H1 (cell line): ENCODE results near the gene GULP1. TPM values are rescaled to one million over a fixed set of nuclear protein-coding genes. Genes with fewer than 3 reads are reported as not detected.

Experiments
- CTCF ChIA-PET: fragments of 300-600 bp; sonication (Branson Sonifier 250); formaldehyde crosslinking; loops from one replicate; lab custom pipeline; 2021; ENCODE audit not compliant: partially characterized antibody; lab: Charles Lee
- POLR2A ChIA-PET: fragments of 300-600 bp; sonication (Branson Sonifier 250); formaldehyde crosslinking; loops from one replicate; lab custom pipeline; 2021; ENCODE audit warnings: inconsistent platforms; ENCODE audit not compliant: partially characterized antibody; lab: Charles Lee
- DNase-seq, 2 experiments: peaks; one replicate each; pipeline versions ENCODE4 v3.0.0 to v3.0.0-alpha.2; 2010 to 2022; ENCODE audit warnings: low spot score in 2 of 2, low read depth in 1 of 2, mixed read lengths in 1 of 2
- FAIRE-seq: peaks from 2 replicates; lab custom pipeline; 2011; peaks lifted over from hg19 to GRCh38; lab: Jason Lieb, UNC
- H2AFZ ChIP-seq: 2 replicates; pipeline ENCODE4 v1.8.1; 2012; ENCODE audit warnings: low read length, inconsistent platforms
- H2AK5ac ChIP-seq: 2 replicates; pipeline ENCODE4 v1.6.1; 2013; ENCODE audit warnings: low read depth, low read length
- H2BK120ac ChIP-seq: replicated peaks from 2 replicates; pipeline ENCODE3; 2013; ENCODE audit warnings: low read depth, low read length, inconsistent platforms
- H2BK12ac ChIP-seq: 2 replicates; pipeline ENCODE4 v1.6.1; 2013; ENCODE audit warnings: low read depth, low read length
- H2BK15ac ChIP-seq: 2 replicates; pipeline ENCODE4 v1.6.1; 2013; ENCODE audit warnings: low read length
- H2BK20ac ChIP-seq: 2 replicates; pipeline ENCODE4 v1.6.1; 2013; ENCODE audit warnings: low read length
- H2BK5ac ChIP-seq: 2 replicates; pipeline ENCODE4 v1.6.1; 2013; ENCODE audit warnings: low read depth, low read length
- H3K14ac ChIP-seq: 2 replicates; pipeline ENCODE4 v1.6.1; 2013; ENCODE audit warnings: inconsistent platforms; ENCODE audit not compliant: insufficient read length
- H3K18ac ChIP-seq: 2 replicates; pipeline ENCODE4 v1.6.1; 2013; ENCODE audit warnings: low read length; ENCODE audit errors: extremely low read depth
- H3K23ac ChIP-seq: 2 replicates; pipeline ENCODE4 v1.6.1; 2013; ENCODE audit warnings: inconsistent platforms; ENCODE audit not compliant: insufficient read length
- H3K23me2 ChIP-seq: 2 replicates; pipeline ENCODE4 v1.6.1; 2013; ENCODE audit warnings: low read depth, low read length
- H3K27ac ChIP-seq: 2 replicates; pipeline ENCODE4 v1.6.1; 2011; ENCODE audit warnings: low read depth, low read length, inconsistent platforms
- H3K27me3 ChIP-seq, 4 experiments: replicated peaks in 1 of 4; 1 replicate in 1 of 4; 2 replicates in 3 of 4; pipeline versions ENCODE4 v1.6.1 to v1.8.1; 2011 to 2013; ENCODE audit warnings: low read length in 3 of 4, mild to moderate bottlenecking in 3 of 4, inconsistent platforms in 2 of 4, mixed read lengths in 2 of 4, moderate library complexity in 1 of 4; ENCODE audit not compliant: control insufficient read depth in 3 of 4, insufficient read depth in 3 of 4; ENCODE audit errors: extremely low read depth in 1 of 4
- H3K36me3 ChIP-seq, 4 experiments: 2 replicates each; pipeline versions ENCODE4 v1.6.1 to v1.8.1; 2011 to 2013; ENCODE audit warnings: mild to moderate bottlenecking in 4 of 4, low read length in 3 of 4, moderate library complexity in 2 of 4, control low read depth in 1 of 4, inconsistent platforms in 1 of 4; ENCODE audit not compliant: insufficient read depth in 4 of 4, control insufficient read depth in 2 of 4
- H3K4ac ChIP-seq: replicated peaks from 2 replicates; pipeline ENCODE3; 2013; ENCODE audit warnings: low read length, low read depth, mixed read lengths, inconsistent platforms; ENCODE audit not compliant: insufficient read length
- H3K4me1 ChIP-seq, 4 experiments: replicated peaks in 1 of 4; 1 replicate in 1 of 4; 2 replicates in 3 of 4; pipeline versions ENCODE4 v1.6.1 to v1.8.1; 2011 to 2013; ENCODE audit warnings: low read length in 3 of 4, inconsistent platforms in 2 of 4, mixed read lengths in 1 of 4; ENCODE audit not compliant: insufficient read depth in 4 of 4, control insufficient read depth in 3 of 4
- H3K4me2 ChIP-seq, 2 experiments: 2 replicates each; pipeline versions ENCODE4 v1.6.1 to v1.8.1; 2011 to 2013; ENCODE audit warnings: low read depth in 2 of 2, low read length in 2 of 2, control low read depth in 1 of 2, inconsistent platforms in 1 of 2, mild to moderate bottlenecking in 1 of 2; ENCODE audit not compliant: insufficient read depth in 1 of 2
- H3K4me3 ChIP-seq, 4 experiments: fragments of 200-600, 300-600 bp in 1 of 4; sonication (generic), shearing (Covaris generic), sonication (Bioruptor Twin) in 1 of 4; 2 replicates each; pipeline versions ENCODE4 v1.5.1 to v1.8.1; 2011 to 2016; ENCODE audit warnings: low read length in 4 of 4, low read depth in 3 of 4, control low read depth in 2 of 4, inconsistent platforms in 2 of 4, mild to moderate bottlenecking in 2 of 4, mixed read lengths in 1 of 4, moderate library complexity in 1 of 4; ENCODE audit not compliant: insufficient read depth in 2 of 4; ENCODE audit errors: extremely low read depth in 1 of 4
- H3K56ac ChIP-seq: replicated peaks from 2 replicates; pipeline ENCODE3; 2013; ENCODE audit warnings: low read depth, mild to moderate bottlenecking, mixed read lengths, low read length, inconsistent platforms; ENCODE audit not compliant: insufficient read length
- H3K79me1 ChIP-seq: 2 replicates; pipeline ENCODE4 v1.6.1; 2013; ENCODE audit warnings: low read depth, low read length, control low read depth
- H3K79me2 ChIP-seq, 2 experiments: 2 replicates each; pipeline versions ENCODE4 v1.6.1 to v1.8.1; 2012 to 2013; ENCODE audit warnings: low read length in 2 of 2, mild to moderate bottlenecking in 2 of 2, inconsistent platforms in 1 of 2; ENCODE audit not compliant: insufficient read depth in 2 of 2, control insufficient read depth in 1 of 2
- H3K9ac ChIP-seq, 4 experiments: replicated peaks in 1 of 4; 1 replicate in 1 of 4; 2 replicates in 3 of 4; pipeline versions ENCODE4 v1.6.1 to v1.8.1; 2011 to 2013; ENCODE audit warnings: low read depth in 3 of 4, low read length in 3 of 4, control low read depth in 2 of 4, mild to moderate bottlenecking in 2 of 4, moderate library complexity in 2 of 4, inconsistent platforms in 1 of 4; ENCODE audit errors: extremely low read depth in 1 of 4
- H3K9me3 ChIP-seq, 2 experiments: 2 replicates each; pipeline versions ENCODE4 v1.6.1 to v1.8.1; 2012 to 2013; ENCODE audit warnings: mild to moderate bottlenecking in 2 of 2, moderate library complexity in 2 of 2, control low read depth in 1 of 2, inconsistent platforms in 1 of 2, low read depth in 1 of 2, low read length in 1 of 2, mixed read lengths in 1 of 2; ENCODE audit not compliant: insufficient read depth in 2 of 2
- H4K20me1 ChIP-seq, 2 experiments: replicated peaks in 1 of 2; 2 replicates each; pipeline versions ENCODE3 to v1.8.1; 2011 to 2013; ENCODE audit warnings: inconsistent platforms in 2 of 2, low read length in 2 of 2, mild to moderate bottlenecking in 1 of 2; ENCODE audit not compliant: insufficient read depth in 2 of 2, control insufficient read depth in 1 of 2
- H4K5ac ChIP-seq: 2 replicates; pipeline ENCODE4 v1.6.1; 2013; ENCODE audit warnings: low read length, low read depth, mixed read lengths, inconsistent platforms; ENCODE audit not compliant: insufficient read length
- H4K8ac ChIP-seq: 2 replicates; pipeline ENCODE4 v1.8.0; 2013; ENCODE audit warnings: mild to moderate bottlenecking, moderate library complexity, low read length, inconsistent platforms; ENCODE audit not compliant: insufficient read depth; ENCODE audit errors: extremely low read depth
- H4K91ac ChIP-seq: replicated peaks from 2 replicates; pipeline ENCODE3; 2013; ENCODE audit warnings: low read length, mixed read lengths, inconsistent platforms; ENCODE audit not compliant: insufficient read length
- KDM1A ChIP-seq: fragments of 200-600, 300-600 bp; sonication (generic); IDR thresholded peaks from 2 replicates; pipeline ENCODE4 v1.7.1; 2016; ENCODE audit warnings: mild to moderate bottlenecking, low read length, borderline replicate concordance
- NRF1 ChIP-seq: IDR thresholded peaks from 2 replicates; pipeline ENCODE4 v1.6.1; 2011; ENCODE audit warnings: mild to moderate bottlenecking, low read depth, low read length, improper control_type of control experiment
- RAD21 ChIP-seq, 2 experiments: IDR thresholded peaks in 1 of 2; conservative IDR thresholded peaks in 1 of 2; 2 replicates each; pipeline ENCODE4 v1.6.1; 2011; ENCODE audit warnings: low read depth in 2 of 2, low read length in 2 of 2, improper control_type of control experiment in 1 of 2, inconsistent platforms in 1 of 2, mild to moderate bottlenecking in 1 of 2, moderate library complexity in 1 of 2
- SAP30 ChIP-seq: fragments of 300-600 bp; sonication (generic); IDR thresholded peaks from 2 replicates; pipeline ENCODE4 v1.7.1; 2012; ENCODE audit warnings: low read length, moderate library complexity, mild to moderate bottlenecking, inconsistent platforms; ENCODE audit not compliant: insufficient read depth, insufficient replicate concordance
- SIN3A ChIP-seq, 2 experiments: IDR thresholded peaks in 1 of 2; conservative IDR thresholded peaks in 1 of 2; 2 replicates each; pipeline ENCODE4 v1.6.1; 2011 to 2012; ENCODE audit warnings: low read length in 2 of 2, improper control_type of control experiment in 1 of 2, low read depth in 1 of 2, mild to moderate bottlenecking in 1 of 2
- SIX5 ChIP-seq: IDR thresholded peaks from 2 replicates; pipeline ENCODE4 v1.6.1; 2011; ENCODE audit warnings: mild to moderate bottlenecking, low read depth, low read length
- WGBS, 2 experiments: shearing (Covaris generic) in 1 of 2; methylation state at CpG; one replicate each; pipeline versions ENCODE4 v1.1.6 to v1.1.7; 2013 to 2015; ENCODE audit warnings: low lambda C conversion rate in 2 of 2, mixed read lengths in 2 of 2, inconsistent platforms in 1 of 2, low coverage in 1 of 2, missing lambda C conversion rate in 1 of 2; ENCODE audit not compliant: insufficient replicate concordance in 2 of 2, insufficient coverage in 1 of 2, insufficient read length in 1 of 2; ENCODE audit errors: extremely low coverage in 1 of 2, missing lambda C conversion rate in 1 of 2; 5-methylcytosine and 5-hydroxymethylcytosine counted together
- polyA plus RNA-seq, 7 experiments: library from polyadenylated mRNA; depleted of rRNA in 3 of 7; stranded (reverse) in 5 of 7; unstranded in 2 of 7; fragments of >200 nt in 5 of 7; fragments of 200-250 nt in 2 of 7; gene quantifications; 1 replicate in 5 of 7; 2 replicates in 1 of 7; 4 replicates in 1 of 7; pipeline versions ENCODE4 v1.2.1 to v1.2.3, GENCODE V29; 2011 to 2013; ENCODE audit warnings: missing spikeins in 2 of 7, mixed read lengths in 2 of 7
- total RNA-seq: library from RNA; stranded (reverse); fragmentation: NEBNext Ultra II Directional; extraction: Animal tissue kit (Norgen Biotek cat#: 25700); gene quantifications from 2 replicates; pipeline ENCODE4 v1.2.1, GENCODE V29; 2021
- TF ChIP-seq, protein P1 (sequence below), 3 experiments: IDR thresholded peaks; 1 replicate in 2 of 3; 2 replicates in 1 of 3; pipeline versions ENCODE4 v1.5.1 to v1.6.1; 2011; ENCODE audit warnings: low read length in 3 of 3, mild to moderate bottlenecking in 3 of 3, inconsistent platforms in 2 of 3, low read depth in 1 of 3, moderate library complexity in 1 of 3; ENCODE audit not compliant: insufficient read depth in 1 of 3; ENCODE audit errors: control extremely low read depth in 1 of 3
- TF ChIP-seq, protein P2 (sequence below): IDR thresholded peaks from 2 replicates; pipeline ENCODE4 v1.6.1; 2012; ENCODE audit warnings: low read length, inconsistent platforms

The GULP1 gene
- total and polyA plus RNA-seq, 2 of the 8 experiments (the other 6 are each of a cell fraction or from before 2014, with no cell fraction given) = 69.7 to 139 TPM

DNA sequence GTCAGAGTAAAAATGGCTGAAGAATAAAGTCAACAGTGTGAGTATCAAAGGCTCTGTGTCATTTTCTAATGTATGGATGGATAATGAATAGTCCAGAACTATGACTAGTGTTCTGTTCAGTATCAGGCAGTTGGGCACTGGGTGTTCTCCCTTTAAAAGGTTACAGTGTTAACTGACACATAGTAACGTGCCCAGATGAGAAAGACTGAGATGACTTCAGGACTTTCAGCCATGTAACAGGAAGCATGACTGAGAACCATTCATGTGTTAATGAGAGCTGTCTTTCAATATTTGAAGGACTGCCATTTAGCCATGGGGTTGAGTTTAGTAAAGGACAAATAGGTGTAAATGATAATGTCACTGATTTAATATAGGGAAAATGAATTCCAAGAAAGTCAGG, 187.1 kb downstream of the GULP1 start:
- ChIA-PET POLR2A (no interaction called here), CTCF (interaction anchor here (1.0 kb wide), 1 partner anchor 16 kb away, joined by 3 read pairs; no protein-coding TSS in a partner anchor)
- no peak overlapping the region for H2BK15ac ChIP-seq
- H4K91ac ChIP-seq = no peak overlapping the region
- H3K4me3 ChIP-seq = no peak overlapping the region
- no peak overlapping the region for H4K8ac ChIP-seq
- no peak overlapping the region for H3K9ac ChIP-seq
- H3K4me2 ChIP-seq = no peak overlapping the region
- peaks cover 0 to 63% of the 10 kb centered on the region in 2 experiments; a peak in 3 of 4 replicates for H3K79me2 ChIP-seq
- no peak overlapping the region for H2BK120ac ChIP-seq
- H3K9me3 ChIP-seq = no peaks in the 10 kb centered on the region
- peak; percentile 69 for FAIRE-seq
- no peak overlapping the region for H4K5ac ChIP-seq
- peaks cover 0 to 10% (median 3%) of the 10 kb centered on the region in 4 experiments; a peak in 3 of 7 replicates for H3K4me1 ChIP-seq
- no peaks in the 10 kb centered on the region for H3K23me2 ChIP-seq
- peaks cover 0 to 3% of the 10 kb centered on the region in 2 experiments for H4K20me1 ChIP-seq
- WGBS, 2 experiments = 10% methylated on average over 1 of the region's 1 CpG; no CpG with 5 or more reads in 1 of the 2 experiments
- H2AK5ac ChIP-seq = no peak overlapping the region
- no peak overlapping the region for H3K23ac ChIP-seq
- H3K79me1 ChIP-seq = no peaks in the 10 kb centered on the region; the same call in 1 of the 2 replicates
- no peak overlapping the region for H3K56ac ChIP-seq
- no peak overlapping the region for H3K18ac ChIP-seq
- H3K27me3 ChIP-seq = no peaks in the 10 kb centered on the region
- no peak overlapping the region for H2BK12ac ChIP-seq
- H2BK5ac ChIP-seq = no peak overlapping the region
- no peaks in the 10 kb centered on the region for H3K36me3 ChIP-seq
- no peak for DNase-seq
- no peak overlapping the region for H2BK20ac ChIP-seq
- H3K14ac ChIP-seq = no peak overlapping the region
- H2AFZ ChIP-seq = no peak overlapping the region
- H3K4ac ChIP-seq = no peak overlapping the region
- H3K27ac ChIP-seq = no peak overlapping the region
- TF ChIP-seq, protein P1, sequence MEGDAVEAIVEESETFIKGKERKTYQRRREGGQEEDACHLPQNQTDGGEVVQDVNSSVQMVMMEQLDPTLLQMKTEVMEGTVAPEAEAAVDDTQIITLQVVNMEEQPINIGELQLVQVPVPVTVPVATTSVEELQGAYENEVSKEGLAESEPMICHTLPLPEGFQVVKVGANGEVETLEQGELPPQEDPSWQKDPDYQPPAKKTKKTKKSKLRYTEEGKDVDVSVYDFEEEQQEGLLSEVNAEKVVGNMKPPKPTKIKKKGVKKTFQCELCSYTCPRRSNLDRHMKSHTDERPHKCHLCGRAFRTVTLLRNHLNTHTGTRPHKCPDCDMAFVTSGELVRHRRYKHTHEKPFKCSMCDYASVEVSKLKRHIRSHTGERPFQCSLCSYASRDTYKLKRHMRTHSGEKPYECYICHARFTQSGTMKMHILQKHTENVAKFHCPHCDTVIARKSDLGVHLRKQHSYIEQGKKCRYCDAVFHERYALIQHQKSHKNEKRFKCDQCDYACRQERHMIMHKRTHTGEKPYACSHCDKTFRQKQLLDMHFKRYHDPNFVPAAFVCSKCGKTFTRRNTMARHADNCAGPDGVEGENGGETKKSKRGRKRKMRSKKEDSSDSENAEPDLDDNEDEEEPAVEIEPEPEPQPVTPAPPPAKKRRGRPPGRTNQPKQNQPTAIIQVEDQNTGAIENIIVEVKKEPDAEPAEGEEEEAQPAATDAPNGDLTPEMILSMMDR (IDR thresholded peaks at IDR 0.05; ENCODE audit: control extremely low read depth in 1 of 3, insufficient read depth in 1 of 3, low read depth in 1 of 3, low read length in 3 of 3) = no peak
- TF ChIP-seq, protein P2, sequence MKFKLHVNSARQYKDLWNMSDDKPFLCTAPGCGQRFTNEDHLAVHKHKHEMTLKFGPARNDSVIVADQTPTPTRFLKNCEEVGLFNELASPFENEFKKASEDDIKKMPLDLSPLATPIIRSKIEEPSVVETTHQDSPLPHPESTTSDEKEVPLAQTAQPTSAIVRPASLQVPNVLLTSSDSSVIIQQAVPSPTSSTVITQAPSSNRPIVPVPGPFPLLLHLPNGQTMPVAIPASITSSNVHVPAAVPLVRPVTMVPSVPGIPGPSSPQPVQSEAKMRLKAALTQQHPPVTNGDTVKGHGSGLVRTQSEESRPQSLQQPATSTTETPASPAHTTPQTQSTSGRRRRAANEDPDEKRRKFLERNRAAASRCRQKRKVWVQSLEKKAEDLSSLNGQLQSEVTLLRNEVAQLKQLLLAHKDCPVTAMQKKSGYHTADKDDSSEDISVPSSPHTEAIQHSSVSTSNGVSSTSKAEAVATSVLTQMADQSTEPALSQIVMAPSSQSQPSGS = no peak
- TF ChIP-seq NRF1 = no peak
- no peak for TF ChIP-seq KDM1A
- TF ChIP-seq SIX5 = no peak
- TF ChIP-seq SAP30 = no peak
- TF ChIP-seq SIN3A (conservative IDR thresholded peaks at IDR 0.05 in 1 of 2, IDR thresholded peaks at IDR 0.05 in 1 of 2; ENCODE audit: low read depth in 1 of 2, low read length in 2 of 2) = peak in 1 of 2 experiments; percentile 68; a peak in 2 of 4 replicates
- TF ChIP-seq RAD21 (IDR thresholded peaks at IDR 0.05 in 1 of 2, conservative IDR thresholded peaks at IDR 0.05 in 1 of 2; ENCODE audit: low read depth in 2 of 2, low read length in 2 of 2) = no peak
